Glomerular endothelial cell (primary cell): ENCODE results near the gene RAB8A. TPM values are rescaled to one million over a fixed set of nuclear protein-coding genes. Genes with fewer than 3 reads are reported as not detected.

Experiments
- DNase-seq: peaks from one replicate; pipeline ENCODE4 v3.0.0-alpha.2; 2011; ENCODE audit warnings: low read depth, low spot score; ENCODE audit errors: extremely low read depth
- total RNA-seq: library from RNA; depleted of rRNA; stranded (reverse); fragments of >200 nt; gene quantifications from 2 replicates; pipeline ENCODE4 v1.2.3, GENCODE V29; 2015

RAB8A gene
- total RNA-seq, 1 donor from 2014 or later, result 67.5 TPM

DNA sequence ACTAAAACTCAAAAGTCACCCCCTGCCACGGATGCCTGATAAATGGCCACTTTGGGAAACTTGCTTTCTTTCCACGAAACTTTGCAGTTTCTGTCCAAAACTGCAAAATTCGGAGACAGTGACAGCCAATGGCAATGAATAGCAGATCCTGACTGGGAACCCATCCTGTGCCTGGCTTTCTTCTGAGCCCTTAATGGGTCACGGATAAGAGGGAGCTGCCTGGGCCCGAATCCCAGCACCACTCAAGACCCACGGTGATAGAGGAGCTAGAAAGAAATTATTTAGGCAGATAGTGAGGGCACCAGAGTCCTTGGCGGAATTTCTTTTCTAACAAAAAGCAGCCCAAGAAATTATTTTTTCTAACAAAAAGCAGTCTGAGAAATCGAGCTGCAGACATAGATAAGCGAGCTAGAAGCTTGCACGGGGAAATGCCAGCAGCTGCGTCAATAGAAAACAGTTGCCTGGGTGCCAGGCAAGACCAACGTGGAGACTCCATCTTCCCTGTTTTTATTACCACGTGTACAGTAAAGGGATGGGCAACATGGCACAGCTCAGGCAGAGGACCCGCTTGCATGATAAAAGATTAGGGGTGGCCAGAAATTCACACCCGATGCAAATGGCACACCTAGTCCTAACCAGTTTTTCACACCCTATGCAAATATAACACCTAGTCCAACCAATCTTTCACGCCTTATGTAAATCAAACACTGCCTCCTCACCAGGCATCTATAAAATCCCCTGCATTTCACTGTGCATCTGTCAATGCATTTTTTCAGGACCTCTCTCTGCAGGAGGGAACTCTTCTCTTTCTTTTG is 24.7 kb downstream of the RAB8A start:
- DNase-seq, result no peak

DNA sequence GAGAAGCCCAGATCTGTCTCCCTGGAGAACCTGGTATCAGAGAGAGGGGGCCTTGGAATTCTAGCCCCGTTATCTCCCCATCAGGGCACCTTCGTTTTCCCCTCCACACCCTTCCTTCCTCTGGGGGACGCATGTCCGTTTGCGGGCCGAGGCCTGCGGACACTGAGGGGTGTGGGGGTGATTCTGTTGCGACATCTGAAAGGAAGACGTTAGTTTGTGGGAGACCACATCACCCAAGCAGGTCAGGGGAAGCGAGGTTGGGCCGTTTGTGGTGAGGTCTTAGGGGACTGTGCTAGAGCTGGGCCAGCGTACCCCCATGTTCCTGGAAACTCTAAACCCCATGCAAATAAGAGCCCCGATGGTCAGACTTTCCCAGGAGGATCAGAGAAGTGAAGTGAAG is 28.1 kb downstream of the RAB8A start:
- DNase-seq, result no peak

DNA sequence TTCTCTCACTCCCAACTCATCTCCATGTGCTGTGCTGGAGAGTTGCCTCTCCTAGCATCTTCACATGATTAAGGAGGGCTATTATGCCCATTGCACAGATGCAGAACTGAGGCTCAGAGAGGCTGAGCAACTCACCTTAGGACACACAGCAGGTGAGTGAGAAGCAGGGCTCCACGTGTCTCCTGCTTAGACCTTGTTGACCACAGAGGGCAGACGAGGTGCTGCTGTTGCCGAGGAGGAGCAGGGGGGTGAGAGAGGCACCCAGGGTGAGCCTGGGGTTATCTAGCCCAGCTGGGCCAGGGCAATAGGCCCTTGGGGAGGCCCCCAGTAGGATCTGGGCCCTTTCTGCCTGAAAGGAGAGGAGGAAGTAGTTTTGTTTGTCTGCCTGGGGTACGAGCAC is 29.4 kb downstream of the RAB8A start:
- no peak for DNase-seq

DNA sequence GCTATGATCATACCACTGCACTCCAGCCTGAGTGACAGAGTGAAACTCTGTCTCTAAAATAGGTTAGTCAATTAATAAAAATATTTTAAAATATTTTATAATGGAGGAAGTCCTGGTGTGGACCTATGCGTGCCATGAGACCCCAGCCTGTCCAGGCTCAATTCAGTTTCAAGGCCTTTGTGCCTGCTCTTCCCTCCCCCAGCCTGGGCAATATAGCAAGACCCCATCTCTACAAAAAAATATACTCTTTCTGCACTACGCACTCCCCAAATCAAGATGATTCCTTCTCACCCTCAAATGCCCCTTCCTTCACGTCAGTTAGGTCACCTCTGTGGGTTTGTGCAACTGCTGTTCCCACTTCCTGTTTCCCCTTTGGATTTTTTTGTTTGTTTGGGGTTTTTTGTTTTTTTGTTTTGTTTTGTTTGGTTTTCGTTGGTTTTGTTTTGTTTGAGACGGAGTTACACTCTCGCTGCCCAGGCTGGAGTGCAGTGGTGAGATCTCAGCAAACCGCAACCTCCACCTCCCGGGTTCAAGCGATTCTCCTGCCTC is 30.4 kb downstream of the RAB8A start:
- DNase-seq, result no peak

DNA sequence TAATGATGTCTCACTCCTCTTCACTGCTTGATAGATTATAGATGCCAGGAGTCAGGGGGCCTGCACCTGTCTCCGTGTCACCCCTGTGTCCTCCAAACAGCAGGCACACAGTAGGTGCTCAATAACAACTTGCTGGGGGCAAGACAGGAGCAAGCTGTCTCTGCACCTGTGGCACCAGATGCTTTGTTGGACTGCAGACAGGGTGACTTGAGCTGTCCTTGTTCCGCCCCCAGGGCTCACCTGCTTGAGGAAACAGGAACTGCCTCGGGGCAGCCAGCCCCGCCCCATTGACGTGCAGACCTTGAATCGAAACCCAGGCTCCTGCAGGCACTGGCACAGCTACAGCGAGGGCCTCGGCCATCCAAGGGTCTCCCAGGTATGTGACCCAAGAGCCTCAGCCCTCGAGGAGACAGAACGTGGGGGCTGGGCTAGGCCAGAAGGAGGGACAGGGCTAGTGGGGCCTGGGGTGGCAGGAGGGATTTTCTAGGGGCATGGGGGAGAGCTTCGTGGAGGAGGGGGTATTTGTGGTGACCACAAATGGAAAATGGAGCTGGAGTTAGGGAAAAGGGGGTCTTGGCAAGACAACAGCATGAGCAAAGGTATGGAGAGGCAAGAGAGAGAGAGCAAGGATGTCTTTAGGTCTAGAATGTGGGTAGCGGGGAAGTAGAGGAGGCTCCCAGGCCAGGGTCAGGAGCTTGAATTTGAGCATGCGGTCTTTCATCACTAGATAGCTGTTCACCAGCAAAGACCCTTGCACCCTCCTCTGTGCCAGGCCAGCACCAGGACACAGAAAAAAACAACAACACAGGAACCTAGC is 31.9 kb downstream of the RAB8A start, which contains the start of gene HSH2D:
TSS of gene HSH2D (plus strand) at position 287 of the 817 bp plus-strand sequence. CDS start 5,066 bp downstream, outside the sequence.
- DNase-seq, result no peak

DNA sequence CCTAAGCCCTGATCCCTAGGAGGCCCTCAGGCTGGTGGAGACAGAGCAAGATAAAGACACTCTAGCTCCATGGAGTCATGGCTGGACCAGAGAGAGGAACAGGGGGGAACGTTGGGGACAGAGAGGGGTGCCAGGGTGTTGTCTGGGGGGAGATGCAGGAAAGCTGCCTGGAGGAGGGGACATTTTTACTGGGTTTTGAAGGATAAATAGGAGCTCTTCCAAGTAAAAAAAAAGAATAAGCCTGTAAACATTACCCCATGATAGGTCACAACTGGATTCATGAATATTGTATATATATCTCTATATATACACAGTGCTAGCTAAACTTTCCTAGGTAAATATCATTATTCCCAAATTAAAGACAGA is 32.5 kb downstream of the RAB8A start:
- DNase-seq, result no peak

DNA sequence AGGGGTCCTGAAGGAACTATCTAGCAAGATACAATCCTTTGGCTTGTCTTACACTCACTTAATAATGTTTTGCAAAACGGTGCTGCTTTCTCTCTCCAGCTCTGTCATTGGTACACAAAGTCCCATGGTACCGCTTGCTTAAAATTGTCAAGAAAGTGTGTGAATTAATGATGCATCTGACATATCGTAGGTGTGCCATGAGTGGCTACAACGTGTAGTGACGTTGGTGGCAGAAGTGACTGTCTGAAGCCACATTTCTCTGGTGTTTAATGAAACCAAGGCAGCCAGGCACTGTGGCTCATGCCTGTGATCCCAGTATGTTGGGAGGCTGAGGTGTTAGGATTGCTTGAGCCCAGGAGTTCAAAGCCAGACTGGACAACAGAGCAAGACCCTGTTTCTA is 34.4 kb downstream of the RAB8A start:
- no peak for DNase-seq

DNA sequence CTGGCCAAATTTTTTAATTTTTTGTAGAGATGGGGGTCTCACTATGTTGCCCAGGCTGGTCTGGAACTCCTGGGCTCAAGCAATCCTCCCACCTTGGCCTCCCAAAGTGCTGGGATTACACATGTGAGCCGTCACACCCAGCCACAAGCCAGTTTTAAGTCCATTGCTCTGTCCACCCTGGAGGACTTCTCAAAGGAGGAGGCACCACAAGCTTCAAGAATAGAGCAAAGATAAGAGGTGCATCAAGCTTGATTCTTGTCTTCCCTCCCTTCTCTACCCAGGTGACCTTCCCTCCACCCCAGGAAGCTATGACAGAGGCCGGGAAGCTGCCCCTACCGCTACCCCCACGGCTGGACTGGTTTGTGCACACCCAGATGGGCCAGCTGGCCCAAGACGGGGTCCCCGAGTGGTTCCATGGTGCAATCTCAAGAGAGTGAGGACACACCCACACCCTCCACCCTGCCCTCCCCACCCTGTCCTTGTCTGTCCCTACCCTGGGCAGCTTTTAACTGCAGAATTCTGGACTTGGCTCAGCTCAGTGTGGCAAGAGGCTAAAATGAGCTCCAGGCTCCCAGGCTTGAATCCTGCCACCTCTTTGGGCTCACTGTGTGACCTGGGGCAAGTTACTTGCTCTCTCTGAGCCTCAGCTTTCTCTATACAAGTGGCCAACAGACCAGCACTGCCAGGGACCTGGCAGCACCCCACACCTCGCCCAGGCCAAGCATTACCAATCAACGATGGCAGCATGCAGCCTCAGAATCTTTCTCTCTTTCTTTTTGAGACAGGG is 36.9 kb downstream of the RAB8A start:
- no peak for DNase-seq

DNA sequence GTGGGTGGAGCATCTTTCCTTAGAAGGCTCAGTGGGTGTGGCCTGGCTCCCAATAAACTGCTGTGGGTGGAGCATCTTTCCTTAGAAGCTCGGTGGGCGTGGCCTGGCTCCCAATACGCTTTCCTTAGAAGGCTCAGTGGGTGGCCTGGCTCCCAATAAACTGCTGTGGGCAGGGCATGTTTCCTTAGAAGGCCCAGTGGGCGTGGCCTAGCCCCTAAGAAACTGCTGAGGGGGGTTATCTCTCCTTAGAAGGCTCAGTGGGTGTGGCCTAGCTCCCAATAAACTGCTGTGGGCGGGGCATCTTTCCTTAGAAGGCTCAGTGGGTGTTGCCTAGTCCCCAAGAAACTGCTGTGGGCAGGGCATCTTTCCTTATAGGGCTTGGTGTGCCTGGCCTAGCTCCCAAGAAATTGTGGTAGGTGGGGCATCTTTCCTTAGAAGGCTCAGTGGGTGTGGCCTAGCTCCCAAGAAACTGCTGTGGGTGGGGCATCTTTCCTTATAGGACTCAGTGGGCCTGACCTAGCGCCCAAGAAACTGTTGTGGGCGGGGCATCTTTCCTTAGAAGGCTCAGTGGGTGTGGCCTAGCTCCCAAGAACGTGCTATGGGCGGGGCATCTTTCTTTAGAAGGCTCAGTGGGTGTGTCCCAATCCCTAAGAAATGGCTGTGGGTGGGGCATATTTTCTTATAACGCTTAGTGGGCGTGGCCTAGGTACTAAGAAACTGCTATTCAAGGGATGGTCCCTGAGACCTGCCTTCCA is 42.1 kb downstream of the RAB8A start:
- no peak for DNase-seq

DNA sequence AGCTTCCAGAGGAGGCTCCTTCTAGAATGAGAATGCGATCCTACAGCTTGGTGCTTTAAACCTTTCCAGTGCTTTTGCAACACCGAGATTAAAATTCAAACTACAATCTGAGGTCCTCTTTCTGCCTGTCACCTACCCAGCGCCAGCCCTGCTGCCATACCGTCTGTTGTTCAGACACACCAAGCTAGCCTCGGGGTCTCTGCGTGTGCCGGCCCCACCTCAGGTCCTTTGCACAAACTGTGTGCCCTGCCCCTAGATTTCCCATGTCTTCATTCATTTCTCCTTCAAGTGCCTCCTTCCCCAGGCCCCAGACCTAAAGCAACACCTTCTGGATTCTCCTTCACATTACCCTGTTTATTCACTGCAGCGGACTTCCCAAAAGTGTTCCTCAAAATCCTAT is 42.9 kb downstream of the RAB8A start:
- DNase-seq, result no peak

DNA sequence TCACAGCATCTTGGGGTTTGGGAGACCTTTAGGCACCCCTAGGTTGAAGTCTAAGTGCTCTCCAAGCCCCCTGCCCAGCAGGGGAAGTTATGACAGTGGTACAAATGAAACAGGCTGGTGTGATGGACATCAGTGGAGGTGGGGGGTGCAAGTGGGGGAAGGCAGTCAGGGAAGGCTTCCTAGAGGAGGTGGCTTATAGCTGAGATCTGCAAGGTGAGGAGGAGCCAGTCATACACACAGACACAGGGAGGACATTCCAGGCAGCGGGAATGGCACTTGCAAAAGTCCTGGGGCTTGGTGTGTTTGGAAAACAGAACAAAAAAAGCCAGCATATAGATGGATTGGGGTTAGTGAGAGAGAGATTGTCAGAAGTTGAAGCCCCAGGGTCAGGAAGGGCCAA is 43.4 kb downstream of the RAB8A start:
- DNase-seq, result no peak

DNA sequence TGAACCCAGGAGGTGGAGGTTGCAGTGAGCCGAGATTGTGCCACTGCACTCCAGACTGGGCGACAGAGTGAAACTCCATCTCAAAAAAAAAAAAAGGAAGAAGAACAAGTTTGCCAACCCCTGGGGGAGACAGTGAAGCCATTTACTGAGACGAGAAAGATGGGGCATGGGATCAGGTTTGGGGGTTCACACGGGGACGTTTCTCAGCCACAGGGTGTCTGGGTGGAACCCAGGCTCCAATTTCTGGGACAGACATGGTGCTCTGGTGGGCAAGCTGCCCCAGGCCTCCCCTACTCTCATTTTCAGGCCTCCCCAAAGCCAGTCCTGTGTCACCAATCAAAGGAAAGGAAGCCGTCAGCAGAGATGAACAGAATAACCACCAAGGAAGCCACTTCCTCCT is 45.2 kb downstream of the RAB8A start:
- no peak for DNase-seq

DNA sequence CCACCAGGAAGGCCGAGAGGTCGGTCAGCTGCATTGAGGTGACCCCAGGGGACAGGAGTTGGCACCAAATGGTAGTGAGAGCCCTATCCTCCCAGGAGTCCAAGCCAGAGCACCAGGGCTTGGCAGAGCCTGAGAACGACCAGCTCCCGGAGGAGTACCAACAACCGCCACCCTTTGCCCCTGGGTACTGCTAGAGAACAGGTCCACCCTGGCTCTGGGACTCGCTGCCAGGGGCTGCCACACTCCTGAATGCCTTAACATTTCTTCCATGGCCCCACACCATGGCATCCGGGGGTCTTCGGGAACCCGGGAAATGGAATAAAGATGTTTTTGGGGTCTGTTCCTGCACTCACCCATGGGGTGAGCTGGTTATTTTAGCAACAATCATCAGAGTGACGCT is 45.9 kb downstream of the RAB8A start:
- no peak for DNase-seq

DNA sequence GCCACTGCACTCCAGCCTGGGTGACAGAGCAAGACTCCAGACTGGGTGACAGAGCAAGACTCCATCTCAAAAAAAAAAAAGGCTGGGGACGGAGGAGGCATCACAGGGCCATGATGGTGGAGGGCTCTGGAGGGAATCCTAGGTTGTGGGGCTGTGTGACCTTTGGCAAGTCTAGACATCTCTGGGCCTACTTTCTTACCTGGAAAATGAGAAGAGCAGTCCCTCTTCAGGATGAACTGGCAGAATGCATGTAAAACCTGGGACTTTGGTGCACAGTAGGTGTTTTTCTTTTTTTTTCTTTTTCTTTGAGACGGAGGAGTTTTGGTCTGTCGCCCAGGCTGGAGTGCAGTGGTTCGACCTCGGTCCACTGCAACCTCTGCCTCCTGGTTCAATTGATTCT is 48.0 kb downstream of the RAB8A start:
- DNase-seq, result no peak

DNA sequence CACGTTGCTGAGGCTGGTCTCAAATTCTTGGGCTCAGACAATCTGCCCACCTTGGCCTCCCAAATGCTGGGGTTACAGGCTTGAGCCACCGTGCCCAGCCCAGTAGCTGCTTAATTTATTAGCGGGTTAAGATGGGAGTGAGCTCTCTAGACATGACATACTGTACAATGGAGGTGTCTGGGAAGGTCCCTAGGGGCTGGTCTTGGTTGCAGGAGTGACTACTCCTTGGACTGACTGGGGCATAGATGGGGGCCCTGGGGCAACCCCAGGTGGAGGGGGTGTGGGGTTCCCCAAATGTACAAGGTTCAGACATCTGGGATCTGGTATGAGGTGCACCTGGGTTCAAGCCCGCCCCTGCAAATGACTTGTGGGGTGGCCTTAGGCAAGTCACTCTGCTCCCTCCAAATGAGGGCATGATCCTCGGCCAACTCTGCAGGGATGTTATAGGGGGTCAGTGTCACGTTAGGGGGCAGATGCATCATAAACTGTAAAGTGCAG is 48.8 kb downstream of the RAB8A start:
- no peak for DNase-seq

DNA sequence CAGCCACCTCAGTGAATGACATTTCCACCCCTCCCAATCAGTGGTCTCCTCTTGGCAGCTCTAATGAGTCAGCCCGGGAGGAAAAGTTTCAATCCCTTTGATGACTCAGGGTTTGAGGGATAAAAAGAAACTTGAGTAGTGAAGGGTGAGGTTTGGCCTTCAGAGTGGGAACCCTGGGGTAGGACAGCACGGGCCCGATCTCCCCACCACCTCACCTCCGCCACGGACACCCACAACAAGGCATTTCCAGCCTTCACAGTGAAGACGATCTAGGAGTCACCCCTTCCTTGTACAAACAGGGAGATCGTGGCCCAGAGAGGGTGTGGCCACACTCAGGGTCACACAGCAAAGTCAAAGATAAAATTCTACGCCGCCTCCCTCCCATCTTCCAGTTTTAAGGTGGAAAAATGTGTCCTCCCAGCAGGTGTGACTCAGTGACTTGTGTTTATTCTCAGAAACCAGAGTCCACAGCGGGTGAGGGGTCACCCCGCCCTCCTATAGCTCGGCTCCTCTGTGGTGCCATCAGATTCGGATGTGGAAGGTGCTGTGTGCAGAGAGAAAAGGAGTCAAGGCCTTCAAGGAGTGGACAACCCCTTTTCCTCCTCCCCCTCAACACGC is 49.4 kb downstream of the RAB8A start:
- no peak for DNase-seq

DNA sequence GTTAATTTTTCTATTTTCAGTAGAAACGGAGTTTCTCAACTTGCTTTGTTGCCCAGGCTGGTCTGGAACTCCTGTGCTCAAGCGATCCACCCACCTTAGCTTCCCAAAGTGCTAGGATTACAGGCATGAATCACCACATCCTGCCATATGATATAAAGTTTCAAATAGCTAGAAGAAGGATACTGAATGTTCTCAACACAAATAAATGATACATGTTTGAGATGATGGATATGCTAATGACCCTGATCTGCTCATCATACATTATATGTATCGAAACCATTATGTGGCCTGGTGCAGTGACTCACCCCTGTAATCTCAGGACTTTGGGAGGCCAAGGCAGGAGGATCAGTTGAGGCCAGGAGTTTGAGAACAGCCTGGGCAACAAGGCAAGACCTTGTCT is 50.2 kb downstream of the RAB8A start:
- no peak for DNase-seq

DNA sequence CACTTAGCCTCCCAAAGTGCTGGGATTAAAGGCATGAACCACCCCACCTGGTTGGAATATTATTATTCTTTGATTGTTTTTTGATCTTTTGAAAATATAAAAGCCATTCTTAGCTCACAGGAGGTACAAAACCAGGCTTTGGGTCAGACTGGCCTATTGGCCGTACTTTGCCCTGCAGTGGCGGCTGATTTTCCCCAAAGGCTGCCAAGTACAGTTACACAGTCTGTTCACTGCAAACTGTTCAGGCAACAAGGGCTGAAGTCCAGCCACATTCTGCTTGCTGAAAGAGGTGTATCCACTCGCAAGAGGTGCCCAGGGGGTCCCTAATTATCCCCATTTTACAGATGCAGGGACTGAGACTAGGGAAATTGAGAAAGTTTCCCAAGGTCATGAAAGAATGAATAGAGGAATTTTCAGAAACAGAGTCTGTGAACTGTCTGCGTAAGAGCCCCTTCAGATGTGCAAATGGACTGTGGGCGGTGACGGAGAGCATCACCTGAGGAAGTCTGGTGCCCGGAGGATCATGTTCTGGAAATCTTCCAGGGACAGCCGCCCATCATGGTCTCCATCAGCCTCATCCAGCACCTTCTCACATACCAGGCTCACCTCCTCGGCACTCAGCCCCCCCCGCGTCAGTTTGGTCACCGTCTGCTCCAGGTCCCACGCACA is 52.7 kb downstream of the RAB8A start:
- no peak for DNase-seq

DNA sequence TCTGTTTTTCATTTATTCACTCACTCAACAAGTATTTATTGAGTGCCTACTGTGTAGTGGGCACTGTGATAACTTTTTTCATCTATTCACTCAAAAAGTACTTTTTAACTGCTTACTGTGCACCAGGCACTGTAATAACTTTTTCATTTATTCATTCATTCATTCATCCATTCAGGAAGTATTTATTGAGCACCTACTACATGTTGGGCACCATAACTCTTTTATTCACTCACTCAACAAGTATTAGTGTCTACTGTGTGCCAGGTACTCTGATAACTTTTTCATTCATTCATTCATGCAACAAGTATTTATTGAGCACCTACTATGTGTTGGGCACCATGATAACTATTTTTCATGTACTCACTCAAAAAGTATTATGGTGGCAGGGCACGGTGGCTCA is 54.7 kb downstream of the RAB8A start:
- DNase-seq, result no peak
